Stimulated activated CD4-positive, alpha-beta T cell treated with anti-CD3 and anti-CD28 coated beads, Interleukin-4, amount 100 ng/mL, for 48 hours (primary cell): ENCODE results near the gene SEZ6L.

Source experiments
- DNase-seq, 2 donors: peaks; one replicate each; pipeline ENCODE4 v3.0.0-alpha.2; 2020; ENCODE audit warnings: low read depth in 2 of 2

SEZ6L gene

DNA sequence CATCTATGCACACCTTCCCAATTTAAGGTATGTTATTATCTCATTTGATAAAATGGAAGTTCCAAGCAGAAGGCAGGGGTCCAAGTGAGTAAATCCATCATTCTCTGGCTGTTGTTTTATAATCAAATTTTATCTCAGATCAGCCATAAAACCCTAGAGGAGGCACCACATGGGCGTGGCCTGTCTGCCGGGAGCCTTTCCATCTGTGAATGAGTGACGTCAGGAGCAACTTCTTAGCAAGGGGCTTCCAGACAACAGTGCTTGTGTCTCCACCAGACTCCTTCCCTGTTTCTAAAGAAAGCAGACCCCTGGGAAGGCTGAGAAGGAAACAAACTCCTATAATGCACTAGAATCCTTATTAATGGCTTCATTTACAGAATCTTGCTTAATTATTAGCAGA, 13.5 kb downstream of the SEZ6L start:
- no peak for DNase-seq

DNA sequence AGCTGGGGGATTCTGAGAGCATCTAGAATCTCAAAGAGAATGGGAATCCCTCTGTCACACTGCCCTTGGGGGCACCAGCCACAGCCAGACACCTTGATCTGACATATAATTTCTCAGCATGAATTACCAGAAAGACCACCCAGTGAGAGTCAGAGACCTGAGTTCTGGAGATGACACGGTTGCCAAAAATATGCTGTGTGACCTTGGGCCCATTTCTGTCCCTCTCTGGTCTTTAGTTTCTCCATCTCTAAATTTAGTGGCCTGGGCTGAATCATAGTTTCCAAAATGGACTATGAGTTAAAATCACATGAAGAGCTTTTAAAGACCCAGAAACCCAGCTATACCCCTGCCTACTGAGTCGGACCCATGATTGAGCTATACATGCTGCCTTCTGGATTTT, 15.9 kb downstream of the SEZ6L start:
- no peak for DNase-seq

DNA sequence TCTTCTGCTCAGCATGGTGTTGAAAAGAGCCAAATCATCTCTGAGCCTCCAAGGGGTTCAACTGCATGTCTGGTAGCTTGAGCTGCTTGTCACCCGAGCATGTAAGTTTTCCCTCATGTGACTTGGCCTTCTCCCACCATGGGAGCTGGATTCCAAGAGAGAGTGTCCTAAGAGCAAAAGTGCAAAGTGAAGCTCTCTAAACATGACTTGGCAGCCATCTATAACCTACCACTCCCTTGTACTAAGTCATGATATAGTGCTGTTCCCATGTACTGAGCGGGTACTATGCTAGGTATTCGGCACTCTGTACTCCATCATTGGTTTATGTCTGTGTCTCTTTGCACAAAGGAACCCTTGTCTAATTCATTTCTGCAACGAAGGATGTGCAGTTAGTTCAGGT, 19.1 kb downstream of the SEZ6L start:
- DNase-seq: no peak

DNA sequence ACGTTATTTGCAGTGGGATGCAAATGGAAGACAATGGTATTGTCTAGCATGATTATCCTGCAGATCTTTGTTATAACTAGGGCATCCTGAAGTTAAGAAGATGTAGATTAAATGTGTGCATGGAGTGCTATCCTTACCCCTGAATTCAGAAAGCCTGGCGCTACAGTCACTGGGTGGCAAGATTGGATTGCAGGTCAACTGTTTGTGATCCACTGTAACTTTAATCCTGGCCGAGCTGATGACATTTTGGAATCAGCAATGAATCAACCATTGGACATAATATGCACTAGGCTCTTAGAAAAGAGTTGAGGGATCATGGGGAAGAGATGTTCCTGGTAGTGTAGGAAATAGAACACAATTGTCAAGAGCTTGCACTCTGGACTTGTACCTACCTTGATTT, 25.1 kb downstream of the SEZ6L start:
- DNase-seq: no peak

DNA sequence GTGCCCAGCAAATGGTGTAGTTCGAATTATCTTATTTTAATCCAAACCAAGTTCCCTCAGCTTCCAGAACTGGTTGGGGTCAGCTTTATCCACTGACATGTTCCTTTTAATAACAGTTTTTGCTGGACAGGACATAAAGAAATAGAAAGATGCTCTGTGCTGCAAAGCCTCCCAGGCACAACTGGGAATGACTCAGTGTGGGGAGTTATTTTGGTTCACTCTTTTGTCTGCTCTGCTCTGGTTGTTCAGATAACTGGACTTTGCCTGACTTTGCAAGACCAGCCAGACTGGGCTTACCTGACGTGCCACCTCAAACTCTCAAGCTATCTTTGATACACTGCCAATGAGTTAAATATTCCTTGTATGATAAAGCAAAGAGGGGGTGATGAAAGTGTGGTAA, 25.6 kb downstream of the SEZ6L start:
- DNase-seq: no peak

DNA sequence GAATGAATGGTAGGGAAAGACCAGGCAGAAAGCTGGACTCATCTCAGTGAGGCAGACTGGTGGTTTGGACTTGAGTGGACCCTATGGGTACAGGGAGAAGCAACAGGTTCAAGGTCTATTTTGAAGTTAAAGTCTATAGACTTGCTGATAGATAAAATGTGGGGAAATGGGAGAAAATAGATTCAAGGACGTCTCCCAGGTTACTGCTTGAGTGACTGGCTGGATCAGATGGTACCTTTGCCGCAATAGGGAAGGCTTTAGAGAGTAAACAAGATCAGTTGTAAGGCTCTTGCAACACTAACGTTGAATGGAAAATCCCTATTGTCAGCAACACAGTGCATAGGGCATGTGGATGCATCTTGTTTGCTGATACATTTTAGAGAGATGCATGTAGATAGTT, 27.4 kb downstream of the SEZ6L start:
- DNase-seq: no peak

DNA sequence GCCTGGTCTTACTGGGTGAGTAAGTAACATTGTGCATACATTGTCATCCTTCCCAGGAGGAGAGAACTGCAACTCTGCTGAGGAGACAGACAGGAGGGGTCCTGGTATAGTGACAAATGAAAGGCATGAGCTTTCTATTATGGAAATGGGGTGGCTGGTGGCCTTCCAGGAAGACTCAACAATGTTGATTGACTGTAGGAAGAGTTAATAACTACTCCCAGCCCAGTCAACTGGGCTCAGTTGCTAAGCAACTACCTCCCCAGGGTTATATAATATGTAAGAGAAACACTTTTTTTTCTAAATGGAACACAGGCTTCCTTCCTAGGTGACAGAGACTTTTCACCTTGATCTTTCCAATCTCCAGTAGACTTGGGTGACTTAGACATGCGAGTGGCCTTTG, 28.2 kb downstream of the SEZ6L start:
- DNase-seq: no peak

DNA sequence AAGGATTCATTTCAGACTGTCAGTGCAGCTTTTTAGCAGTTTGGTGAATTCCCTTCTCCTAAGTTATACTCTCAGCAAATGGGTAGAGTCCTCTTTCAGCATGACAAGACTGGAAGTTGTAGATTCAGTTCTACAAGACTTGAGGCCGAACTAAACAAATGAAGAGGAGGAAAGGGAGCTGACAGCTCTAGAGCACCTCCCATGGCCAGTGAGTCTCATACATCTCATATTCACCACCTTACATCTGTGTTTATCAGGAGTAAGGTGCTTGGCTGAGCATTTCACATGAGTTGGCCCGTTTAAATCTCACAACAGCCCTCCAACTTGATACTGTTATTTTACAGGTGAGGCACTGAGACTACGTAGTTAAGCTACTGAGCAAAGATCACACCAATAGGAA, 30.4 kb downstream of the SEZ6L start:
- no peak for DNase-seq

DNA sequence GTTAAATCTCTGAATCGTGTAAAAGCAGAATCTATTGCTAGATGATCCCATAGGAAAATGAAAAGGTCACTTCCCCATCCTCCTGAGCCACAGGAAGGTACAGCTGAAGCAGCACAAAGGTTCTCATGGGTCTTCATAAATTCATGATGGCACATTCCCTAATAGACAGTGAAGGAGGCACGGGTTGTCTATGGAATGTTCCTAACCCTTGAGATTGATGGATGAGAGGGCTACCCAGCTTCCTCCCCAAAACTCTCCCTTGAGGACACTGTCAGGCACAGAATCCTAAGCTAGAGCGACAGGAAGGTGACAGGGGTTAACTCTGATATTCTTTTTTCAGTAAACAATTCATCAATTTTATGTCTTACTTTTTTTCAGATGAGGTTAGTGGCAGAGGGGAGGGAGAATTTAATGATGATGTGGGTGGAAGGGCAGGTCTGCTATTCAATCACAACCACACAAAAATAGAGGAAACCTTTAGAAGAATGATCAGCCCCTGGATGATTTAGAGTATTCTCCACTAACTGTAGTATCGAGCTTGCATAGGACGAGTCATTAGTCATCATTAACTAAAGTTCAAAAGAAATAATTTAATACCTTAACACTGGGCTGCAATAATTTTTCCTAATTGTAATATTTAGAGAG, 33.1 kb downstream of the SEZ6L start:
- DNase-seq: no peak

DNA sequence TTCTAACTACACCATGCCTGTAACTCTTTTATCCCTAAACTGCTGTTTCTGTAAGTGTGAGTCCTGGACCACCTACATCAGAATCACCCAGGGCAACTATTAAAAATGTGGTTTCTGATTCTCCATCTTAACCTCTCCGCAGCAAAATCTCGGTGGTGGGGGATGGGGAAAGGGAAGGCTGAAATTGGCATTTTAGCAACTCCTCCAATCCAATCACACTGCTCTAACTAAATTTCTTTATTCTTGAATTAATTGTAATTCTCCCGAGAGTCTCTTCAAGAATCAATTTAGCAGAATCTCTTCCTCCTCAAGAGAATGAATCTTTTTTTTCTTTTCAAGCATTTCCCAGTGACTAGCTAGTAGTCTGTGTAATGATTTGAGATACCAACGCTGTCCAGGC, 36.2 kb downstream of the SEZ6L start:
- no peak for DNase-seq

DNA sequence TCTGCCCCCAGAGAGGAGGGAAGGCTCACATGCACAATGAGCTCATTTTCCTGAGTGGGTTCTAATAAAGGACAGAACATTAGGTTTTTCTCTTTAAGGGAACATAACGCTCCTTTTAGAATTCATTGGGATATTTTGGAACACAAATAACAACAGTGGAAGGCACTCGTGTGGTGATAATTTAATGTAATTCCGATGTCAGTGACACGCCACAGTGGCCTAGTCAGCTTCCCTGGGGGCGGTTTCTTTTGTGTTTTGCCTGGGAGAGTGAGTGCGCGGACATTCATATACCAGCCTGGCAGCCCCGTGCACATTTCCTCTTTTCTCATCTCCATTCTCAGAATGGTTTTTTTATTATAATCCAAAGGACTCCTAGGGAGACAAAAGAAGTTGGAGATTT, 41.1 kb downstream of the SEZ6L start:
- no peak for DNase-seq

DNA sequence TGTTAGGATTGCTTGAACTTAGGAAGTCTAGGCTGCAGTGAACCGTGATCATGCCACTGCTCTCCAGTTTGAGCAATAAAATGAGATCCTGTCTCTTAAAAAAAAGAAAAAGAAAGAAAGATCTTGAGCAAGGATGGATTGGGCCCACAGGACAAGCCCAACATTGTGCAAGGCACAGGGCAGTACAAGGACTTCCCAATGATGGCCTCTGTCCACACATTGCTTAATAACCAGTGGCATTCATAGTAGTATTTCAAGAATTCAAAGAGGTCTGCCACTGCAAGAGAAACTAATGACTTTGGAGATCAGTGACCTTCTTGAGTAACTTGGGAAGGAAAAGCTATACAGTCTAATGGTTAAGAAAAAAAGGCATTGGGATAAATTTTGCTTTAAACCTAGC, 44.6 kb downstream of the SEZ6L start:
- DNase-seq: no peak

DNA sequence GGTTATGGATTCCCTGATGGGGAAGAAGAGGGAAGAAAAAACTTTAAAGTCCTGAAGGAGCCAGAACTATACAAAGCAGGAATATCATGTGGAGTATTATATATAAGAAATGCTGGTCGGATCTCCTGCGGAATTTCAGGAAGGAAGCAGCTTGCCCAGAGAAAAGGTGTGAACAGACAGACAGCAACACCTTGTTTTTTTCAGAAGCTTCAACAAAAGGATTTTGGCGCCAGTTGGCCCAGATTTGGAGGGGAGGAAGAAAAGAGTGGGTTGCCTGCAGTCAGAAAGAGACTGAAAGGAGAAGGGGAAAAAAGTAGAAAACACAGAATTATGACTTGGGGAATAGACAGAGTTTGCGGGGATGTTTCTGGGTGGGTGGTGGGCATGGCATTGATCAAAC, 45.2 kb downstream of the SEZ6L start:
- no peak for DNase-seq

DNA sequence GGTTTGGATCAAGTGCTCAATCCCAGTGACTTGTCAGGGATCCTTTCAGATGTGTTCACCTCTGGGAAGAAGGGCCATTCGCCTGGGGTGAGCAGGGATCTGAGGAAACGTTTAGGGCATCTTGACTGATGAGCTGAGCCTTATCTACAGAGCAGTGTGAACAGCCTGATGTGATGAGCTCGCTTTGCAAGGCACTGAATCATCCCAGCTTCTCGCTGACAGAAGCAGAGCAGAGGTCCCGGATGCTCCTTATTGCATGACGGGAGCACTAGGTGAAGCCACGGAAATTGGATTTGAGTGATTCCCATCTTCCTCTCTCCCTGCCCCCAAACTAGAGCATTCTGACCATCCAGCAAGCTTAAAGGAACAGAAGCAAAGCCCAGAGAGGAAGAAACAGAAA, 46.5 kb downstream of the SEZ6L start:
- no peak for DNase-seq

DNA sequence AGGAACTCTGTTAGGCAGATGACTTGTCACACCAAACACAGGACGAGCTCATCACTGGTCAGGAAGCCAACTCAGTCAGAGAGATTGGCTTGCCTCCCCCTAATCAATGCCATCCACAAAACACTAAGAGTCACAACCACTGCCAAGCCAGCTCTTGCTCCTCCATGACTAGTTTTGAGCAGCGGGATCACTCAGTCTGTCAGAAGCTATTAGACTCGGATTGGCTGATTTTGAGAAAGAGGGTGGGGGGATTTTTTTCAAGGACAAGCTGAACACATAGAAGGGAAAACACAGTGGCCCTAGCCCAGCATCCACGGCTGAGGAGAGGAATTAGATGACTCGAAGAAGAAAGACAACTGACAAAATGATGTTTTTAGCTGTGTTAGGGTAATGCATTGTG, 55.9 kb downstream of the SEZ6L start:
- no peak for DNase-seq

DNA sequence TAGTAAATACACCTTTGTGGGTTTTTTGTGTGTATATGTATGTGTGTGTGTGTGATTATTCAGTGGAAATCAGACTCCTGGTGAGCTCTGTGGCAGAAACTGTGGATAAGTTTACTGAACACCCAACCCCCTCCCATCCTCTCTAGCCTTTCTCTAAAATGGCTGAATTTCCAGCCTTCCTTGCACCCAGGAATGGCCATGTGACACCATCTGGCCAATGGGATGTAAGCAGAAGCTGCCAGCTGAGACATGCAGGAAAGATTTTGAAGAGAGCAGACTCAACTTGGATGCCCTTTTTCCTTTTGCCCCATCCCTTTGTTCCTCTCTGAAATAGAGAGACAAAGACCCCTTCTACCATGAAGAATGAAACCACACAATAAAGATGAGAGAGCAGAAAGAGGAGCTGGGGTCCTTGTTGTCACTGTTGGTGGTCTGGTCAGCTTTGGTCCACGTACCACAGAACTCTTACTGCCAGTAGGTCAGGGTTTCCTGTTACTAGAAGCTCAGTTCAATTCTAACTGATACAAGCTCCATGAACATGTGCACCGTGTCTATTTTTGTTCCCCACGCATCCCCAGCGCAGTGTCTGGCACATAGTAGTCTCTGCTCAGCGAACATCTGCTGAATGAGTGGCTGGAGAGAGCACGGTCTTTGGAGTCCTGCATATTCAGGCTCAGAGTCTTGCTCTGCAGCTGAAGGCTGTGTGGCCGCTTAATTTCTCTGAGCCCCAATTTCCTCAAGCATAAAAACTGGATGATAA, 57.5 kb downstream of the SEZ6L start:
- no peak for DNase-seq

DNA sequence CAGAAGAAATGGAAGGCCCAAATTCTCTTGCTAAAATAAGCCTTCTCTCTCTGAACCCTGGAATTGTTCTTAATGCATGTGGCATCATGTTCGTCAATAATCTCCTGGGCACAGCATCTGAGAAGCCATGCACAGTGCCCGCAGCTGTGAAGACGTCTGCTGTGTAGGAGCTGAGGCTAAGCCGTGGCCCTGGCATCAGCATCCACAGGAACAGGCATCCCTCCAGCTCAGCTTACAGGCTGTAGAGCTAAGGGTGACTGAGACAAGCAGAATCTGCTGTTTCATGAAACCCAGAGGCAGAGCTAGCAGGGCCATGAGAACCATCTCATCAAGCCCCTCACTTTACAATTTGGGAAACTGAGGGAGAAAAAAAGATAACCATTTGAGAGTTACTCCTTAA, 60.6 kb downstream of the SEZ6L start:
- DNase-seq: no peak

DNA sequence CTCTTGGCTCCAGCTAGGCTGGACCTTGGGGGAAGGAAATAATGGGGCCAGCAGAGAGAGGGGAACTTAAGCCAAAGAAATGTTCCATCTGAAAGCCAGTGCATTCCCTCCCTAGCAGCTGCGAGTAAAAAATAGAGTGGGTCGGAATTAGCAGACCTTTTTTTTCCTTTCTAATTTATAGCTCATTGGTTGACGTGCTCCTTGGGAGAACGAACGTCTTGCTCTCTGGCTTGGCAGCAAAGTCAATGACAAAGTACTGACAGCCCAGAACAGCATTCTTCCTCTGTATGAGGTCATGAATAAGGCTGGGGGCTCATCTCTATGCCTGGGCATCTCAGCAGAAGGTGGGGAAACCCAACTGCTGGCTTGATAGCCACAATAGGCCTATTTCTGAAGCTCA, 65.0 kb downstream of the SEZ6L start:
- no peak for DNase-seq

DNA sequence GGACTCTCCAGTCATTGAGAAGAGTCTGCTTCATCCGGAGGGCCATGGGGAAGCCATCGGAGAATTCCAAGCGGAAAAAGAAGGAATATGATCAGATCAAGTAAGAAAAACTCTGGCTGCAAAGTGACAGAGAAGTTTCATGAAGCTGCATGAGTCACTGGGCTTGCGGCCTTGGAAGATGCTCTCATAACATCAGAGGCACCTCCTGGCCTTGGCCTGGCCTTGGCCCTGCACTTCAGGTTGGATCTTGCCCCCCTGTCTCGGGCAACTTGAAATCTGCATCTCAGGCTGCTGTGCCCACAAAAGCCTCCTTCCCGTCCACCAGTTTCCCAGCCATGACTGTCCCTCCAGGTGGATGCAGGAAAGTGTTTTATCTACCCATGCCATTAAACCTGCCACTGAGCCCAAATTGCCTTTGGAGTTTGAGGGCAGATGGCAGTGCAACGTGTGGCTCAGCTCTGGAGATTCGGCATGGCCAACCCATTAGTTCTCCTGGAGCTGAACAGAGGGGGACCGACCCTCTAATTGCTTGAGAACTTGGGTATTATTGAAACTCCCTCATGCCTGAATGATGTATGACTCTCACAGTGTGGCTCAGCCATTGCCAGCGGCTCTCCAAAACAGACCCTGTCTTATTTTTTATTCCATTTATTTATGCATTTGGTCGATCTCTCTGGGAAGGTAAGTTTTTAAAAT, 66.7 kb downstream of the SEZ6L start:
- no peak for DNase-seq

DNA sequence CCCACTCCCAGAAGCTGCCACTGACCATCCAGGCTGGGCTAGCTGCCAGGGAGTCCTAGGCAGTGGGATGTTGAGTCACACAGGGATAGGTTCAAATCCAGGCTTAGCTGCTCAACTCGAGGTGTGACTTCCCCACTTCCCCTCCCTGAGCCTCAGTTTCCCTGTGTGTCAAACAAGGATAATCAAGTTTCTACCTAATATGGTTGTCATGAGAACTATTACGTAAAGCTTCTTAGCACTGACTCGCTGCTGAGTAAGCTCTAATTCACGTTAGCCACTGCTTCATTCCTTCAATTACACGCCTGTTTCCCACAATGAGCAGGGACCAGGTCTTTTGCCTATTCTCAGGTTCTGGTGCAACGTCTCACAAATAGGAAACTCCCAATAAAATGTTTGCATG, 67.7 kb downstream of the SEZ6L start:
- DNase-seq: no peak

DNA sequence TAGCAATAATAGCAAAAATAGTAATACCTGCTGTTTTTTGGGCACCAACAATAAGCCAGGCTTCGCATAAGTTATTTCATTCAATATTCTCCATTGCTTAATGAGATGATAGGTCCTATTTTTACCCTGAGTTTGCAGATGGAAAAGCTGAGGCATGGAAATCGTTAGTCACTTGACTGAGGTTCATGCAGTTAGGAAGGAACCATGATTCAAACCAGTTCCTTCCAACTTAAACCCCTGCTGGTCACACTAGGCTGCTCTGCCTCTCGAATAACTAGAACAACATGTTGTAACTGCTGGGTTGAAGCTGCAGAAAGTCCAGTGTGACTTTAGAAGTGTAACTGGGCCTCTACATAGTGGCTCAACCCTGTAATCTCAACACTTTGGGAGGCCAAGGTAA, 69.3 kb downstream of the SEZ6L start:
- no peak for DNase-seq

DNA sequence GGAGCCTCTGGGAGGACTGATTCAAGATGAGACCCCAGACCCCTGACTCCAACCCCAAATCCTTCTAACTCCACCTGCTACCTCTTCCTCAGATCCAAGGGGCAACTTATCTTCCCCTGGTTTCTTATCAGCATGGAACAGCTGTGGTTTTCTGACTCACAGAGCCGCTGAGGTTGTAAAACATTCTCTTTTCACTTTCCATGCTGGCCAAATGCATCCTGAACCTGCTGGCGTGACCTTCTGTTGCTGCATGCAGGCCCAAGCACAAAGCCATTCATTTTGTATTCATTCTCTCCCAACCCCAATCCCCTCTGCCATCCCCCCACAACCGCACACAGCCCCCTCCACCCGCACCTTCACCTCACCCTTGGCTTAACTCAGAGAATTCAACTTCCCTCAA, 70.3 kb downstream of the SEZ6L start:
- DNase-seq: no peak

DNA sequence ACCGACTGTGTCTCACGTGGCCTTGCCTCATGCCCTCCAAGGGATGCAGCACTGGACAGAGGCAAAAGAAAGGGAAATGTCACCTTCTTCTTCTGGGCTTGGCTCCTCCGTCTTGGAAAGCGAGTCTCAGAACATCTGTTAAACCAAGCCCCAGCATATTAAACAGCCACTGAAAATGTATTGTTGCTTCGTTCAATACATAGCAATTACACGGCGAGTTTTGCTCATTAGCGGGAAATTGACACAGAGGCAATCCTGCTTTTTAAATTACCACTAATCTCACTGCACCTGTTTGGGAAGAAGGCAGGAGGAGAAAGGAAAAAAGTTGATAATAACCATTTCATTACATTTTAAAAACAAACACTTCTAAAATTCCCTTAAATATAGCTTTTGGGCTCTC, 72.1 kb downstream of the SEZ6L start:
- no peak for DNase-seq
